GM19193 (cell line): ENCODE data around the gene IFT27.

Experiments used
- POLR2A ChIP-seq: IDR thresholded peaks from 4 replicates; pipeline ENCODE4 v1.6.1; 2011; ENCODE audit not compliant: insufficient read depth, insufficient read length; ENCODE audit errors: extremely low read depth

The IFT27 gene

DNA sequence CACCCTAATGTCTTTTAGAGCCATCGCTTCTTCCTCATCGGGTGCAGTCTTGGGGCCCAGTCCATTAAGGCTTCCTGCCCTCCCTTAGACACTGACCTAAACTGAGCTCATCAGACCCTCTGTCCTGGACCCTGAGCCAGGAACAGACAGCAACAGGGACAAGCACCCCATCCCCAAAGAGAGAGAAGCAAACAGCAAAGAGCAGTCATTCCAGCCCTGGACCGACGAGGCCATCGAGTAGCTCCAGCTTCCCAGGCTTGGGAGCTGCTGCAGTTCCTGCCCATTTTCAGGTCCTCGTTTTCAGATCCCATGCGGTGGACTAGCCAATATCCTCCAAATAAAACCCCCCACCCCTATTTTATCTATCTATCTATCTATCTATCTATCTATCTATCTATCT lies 46.6 kb downstream of the IFT27 start:
- TF ChIP-seq POLR2A: no peak

DNA sequence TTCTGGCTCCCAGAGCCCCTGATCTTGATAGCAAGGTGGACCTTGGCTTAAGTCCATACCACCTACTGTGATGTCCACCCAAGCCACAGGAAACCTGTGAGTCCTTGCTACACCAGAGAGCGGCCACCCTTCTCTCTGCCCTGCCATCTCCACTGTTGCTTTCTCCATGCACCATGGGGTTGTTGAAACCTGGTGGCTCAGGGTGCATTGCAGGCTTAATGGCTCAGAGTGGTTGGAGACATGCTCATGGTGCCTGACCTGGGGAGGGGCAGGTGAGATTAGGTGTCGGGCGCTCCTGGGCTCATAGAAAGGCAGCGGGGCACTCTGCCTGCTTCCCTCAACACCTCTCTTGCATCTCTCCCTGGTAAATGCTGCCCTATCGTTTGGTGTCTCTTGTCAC lies 47.4 kb downstream of the IFT27 start:
- TF ChIP-seq POLR2A: no peak

GRCh38 chr22:36727927-36728488 lies 47.9 kb downstream of the IFT27 start:
- TF ChIP-seq POLR2A: no peak

DNA sequence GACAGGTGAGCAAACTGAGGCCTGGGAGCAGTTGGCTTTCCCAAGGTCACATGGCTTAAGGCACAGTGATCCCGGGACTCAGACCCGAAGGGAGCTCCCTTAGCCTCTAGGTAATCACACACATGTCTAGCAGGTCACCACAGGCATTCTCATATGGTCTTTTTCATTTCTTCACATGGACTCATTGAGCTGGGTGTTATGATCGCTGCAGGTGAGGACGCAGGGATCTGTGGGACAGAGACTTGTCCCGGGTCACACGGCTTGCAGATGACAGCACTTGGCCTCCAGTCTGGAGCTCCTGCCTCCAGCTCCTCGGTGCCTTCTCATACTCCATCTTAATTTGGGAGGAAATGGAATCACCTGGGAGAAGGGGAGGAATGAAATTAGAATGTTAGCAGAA lies 48.8 kb downstream of the IFT27 start:
- TF ChIP-seq POLR2A: no peak

- no peak for TF ChIP-seq POLR2A
Measured at GRCh38 chr22:36726007-36726380, 49.9 kb downstream of the IFT27 start.

DNA sequence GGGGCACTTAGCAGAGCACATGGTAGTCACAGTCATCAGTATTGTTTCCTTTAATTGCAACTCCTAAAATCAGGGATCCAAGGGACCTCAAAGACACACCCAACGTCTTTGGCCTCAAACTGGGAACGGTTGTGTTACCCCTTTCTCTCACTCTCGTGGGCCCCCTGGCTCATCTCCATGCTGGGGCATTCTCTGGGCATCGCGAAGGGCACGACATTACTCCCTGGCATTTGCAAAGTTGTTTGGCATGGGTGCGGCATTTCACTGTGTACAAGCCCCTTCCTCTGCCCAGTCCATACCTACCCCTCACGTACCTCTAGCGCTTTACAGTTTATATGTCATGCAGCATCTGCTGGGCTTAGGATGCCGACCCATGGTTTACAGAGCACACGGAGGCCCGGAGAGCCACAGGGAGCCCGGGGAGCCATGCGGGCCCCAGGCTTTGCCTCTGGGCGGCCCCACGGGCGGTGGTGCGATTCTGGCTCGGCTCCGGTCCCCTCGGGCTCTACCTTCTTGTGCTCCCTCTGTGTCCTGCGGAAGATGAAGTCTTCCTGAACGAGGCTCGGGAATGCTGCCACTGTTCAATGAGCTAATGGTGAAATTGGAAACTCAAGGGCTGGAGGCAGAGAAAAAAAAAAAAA lies 50.4 kb downstream of the IFT27 start:
- TF ChIP-seq POLR2A: no peak

- TF ChIP-seq POLR2A: no peak
Measured at GRCh38 chr22:36724836-36725235, 51.1 kb downstream of the IFT27 start.

DNA sequence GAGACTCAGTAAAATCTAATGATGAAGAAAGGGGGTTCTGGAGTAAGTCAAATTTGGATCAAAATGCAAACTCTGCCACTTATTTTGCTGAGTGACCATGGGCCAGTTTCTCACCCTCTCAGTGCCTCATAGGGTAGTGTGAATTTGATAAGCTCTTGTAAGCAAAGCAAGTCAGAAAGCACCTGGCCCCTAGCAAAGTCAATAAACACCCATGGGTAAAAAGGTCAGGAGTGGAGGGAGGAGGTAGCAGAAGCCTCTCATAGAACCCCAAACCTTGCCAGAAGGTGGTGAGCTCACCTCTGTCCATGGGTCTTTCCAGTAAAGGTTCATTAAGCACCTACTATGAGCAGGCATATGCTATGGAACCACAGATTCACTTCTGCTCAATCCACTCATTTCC lies 53.9 kb downstream of the IFT27 start:
- TF ChIP-seq POLR2A: no peak

- no peak for TF ChIP-seq POLR2A
Measured at GRCh38 chr22:36715647-36716046, 60.3 kb downstream of the IFT27 start.

DNA sequence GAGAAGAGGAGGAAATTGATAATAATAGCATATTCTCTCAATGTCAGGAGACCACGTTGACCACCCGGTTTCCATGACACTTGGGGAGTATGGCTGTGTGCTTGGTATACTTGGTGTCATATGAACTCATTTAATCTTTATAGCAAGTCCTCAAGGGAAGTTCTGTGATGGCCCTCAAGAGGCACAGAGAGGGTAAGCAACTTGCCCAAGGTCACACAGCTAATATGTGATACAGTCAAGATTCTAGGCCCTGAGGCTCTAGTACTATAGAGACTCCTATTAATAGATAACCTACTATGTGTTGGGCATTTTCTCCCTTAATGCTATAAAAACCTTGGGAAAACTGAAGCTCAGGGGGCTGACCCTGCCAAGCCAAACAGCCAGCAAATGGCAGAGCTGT lies 61.8 kb downstream of the IFT27 start:
- TF ChIP-seq POLR2A: no peak

DNA sequence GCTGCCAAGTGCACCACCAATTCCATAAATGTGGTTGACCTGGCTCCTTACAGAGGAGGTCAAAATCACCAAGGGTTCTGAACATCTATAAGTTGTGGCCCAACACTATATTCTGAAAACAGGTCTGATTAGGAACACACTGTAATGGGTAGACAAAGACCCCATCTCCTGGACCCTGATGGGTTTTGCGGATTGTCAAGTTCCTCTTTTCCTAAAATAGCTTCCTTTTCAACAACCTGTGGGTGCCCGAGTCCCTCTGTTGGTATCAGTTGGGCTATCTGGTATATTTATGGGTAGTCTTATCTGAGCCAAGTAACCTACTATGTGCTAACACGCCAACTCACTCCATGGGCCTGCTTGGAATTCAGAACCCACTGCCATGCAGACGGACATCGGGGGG lies 62.5 kb downstream of the IFT27 start:
- TF ChIP-seq POLR2A: no peak
